Astrocyte (in vitro differentiated cells and primary cell): ENCODE measurements around the gene UTS2.

ENCODE experiments used
- EZH2 ChIP-seq: IDR thresholded peaks from 2 replicates; pipeline ENCODE4 v1.6.1; 2012; ENCODE audit warnings: mild to moderate bottlenecking, low read length, inconsistent platforms; ENCODE audit not compliant: insufficient read depth
- TF ChIP-seq, protein P1 (sequence below): IDR thresholded peaks from 2 replicates; pipeline ENCODE4 v1.5.1; 2011; ENCODE audit warnings: low read depth, mild to moderate bottlenecking, inconsistent platforms, low read length, moderate library complexity; ENCODE audit not compliant: insufficient read depth

DNA sequence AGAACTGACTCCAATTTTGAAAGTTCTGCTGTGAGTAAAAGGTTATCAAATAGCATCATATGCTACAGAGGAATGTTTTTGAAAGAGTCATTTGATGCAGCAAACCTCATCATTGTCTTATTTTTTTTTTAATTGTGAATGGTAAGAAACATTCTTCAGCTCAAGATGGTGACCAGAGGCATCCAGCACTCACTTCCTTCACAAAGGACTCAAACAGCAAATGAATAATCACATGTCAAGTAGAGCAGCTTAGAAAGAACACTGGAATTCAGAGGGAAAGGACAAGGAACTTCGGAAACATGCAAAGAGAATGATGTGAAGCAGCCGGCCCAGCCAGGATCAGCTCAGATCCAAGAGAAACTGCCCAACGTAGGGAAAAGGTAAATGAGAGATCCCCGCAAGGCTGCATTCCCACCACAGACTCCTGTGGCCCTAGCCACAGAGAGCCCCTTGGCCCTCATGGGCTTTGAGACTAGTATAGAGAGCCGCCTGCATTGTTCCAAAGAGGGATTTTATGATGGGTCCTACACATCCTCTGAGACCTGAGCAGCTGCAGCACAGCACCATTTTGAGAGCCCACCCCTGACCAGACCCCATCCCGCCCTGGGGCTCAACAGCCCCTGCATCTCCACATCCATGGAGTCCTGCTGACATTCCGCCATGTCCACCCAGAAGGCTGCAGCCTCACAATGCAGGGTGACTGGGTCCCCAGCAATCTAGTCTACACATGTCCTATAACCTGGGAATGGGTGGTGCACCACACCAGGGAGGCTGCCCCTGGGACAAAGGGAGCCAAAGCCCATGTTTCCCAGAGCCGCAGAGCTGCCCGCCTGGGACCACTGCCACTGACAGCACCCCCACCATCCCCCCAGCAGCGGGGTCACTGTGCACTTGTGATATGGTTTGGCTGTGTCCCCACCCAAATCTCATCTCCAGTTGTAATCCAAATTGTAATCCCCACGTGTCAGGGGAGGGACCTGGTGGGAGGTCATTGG lies 21.2 kb upstream of the UTS2 start:
- TF ChIP-seq, protein P1, sequence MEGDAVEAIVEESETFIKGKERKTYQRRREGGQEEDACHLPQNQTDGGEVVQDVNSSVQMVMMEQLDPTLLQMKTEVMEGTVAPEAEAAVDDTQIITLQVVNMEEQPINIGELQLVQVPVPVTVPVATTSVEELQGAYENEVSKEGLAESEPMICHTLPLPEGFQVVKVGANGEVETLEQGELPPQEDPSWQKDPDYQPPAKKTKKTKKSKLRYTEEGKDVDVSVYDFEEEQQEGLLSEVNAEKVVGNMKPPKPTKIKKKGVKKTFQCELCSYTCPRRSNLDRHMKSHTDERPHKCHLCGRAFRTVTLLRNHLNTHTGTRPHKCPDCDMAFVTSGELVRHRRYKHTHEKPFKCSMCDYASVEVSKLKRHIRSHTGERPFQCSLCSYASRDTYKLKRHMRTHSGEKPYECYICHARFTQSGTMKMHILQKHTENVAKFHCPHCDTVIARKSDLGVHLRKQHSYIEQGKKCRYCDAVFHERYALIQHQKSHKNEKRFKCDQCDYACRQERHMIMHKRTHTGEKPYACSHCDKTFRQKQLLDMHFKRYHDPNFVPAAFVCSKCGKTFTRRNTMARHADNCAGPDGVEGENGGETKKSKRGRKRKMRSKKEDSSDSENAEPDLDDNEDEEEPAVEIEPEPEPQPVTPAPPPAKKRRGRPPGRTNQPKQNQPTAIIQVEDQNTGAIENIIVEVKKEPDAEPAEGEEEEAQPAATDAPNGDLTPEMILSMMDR: no peak
- no peak for TF ChIP-seq EZH2
